ENCODE data around the gene RCSD1. TPM values are rescaled to one million over a fixed set of nuclear protein-coding genes. Genes with fewer than 3 reads are reported as not detected.

Gene RCSD1
- total and polyA plus RNA-seq, 8 donors: 12.2 to 21.9 (median 21.3) TPM

DNA sequence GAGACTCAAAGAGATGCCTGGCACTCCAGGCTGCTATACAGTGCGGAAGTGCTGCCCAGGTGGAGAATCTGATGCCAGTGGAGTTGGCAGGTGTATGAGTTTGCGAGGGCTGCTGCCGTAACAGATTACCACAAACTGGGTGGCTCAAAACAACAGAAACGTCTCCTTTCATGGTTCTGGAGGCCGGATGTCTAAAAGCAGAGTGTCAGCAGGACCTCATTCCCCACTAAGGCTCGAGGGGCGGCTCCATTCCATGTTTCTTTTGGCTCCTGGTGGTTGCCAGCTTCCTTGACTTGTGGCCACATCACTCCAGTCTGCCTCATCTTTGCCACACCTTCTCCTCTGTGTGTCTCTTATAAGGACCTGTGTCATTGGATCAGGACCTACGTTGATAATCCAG lies 10.0 kb downstream of the RCSD1 start:
- DNase-seq (no peak), ATAC-seq (no peak)
- Histone ChIP-seq H3K27me3 (no peaks in the 10 kb centered on the region), H3K36me3 (peaks cover 0 to 15% of the 10 kb centered on the region in 2 donors), H3K9me3 (no peaks in the 10 kb centered on the region), H3K27ac (no peak overlapping the region), H3K4me3 (no peak overlapping the region), H3K4me1 (peaks cover 0 to 42% of the 10 kb centered on the region in 2 donors)
- intact Hi-C loops (cut with DNase I): no loop called here
- TF ChIP-seq, protein P1, sequence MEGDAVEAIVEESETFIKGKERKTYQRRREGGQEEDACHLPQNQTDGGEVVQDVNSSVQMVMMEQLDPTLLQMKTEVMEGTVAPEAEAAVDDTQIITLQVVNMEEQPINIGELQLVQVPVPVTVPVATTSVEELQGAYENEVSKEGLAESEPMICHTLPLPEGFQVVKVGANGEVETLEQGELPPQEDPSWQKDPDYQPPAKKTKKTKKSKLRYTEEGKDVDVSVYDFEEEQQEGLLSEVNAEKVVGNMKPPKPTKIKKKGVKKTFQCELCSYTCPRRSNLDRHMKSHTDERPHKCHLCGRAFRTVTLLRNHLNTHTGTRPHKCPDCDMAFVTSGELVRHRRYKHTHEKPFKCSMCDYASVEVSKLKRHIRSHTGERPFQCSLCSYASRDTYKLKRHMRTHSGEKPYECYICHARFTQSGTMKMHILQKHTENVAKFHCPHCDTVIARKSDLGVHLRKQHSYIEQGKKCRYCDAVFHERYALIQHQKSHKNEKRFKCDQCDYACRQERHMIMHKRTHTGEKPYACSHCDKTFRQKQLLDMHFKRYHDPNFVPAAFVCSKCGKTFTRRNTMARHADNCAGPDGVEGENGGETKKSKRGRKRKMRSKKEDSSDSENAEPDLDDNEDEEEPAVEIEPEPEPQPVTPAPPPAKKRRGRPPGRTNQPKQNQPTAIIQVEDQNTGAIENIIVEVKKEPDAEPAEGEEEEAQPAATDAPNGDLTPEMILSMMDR (IDR thresholded peaks at IDR 0.05): no peak

DNA sequence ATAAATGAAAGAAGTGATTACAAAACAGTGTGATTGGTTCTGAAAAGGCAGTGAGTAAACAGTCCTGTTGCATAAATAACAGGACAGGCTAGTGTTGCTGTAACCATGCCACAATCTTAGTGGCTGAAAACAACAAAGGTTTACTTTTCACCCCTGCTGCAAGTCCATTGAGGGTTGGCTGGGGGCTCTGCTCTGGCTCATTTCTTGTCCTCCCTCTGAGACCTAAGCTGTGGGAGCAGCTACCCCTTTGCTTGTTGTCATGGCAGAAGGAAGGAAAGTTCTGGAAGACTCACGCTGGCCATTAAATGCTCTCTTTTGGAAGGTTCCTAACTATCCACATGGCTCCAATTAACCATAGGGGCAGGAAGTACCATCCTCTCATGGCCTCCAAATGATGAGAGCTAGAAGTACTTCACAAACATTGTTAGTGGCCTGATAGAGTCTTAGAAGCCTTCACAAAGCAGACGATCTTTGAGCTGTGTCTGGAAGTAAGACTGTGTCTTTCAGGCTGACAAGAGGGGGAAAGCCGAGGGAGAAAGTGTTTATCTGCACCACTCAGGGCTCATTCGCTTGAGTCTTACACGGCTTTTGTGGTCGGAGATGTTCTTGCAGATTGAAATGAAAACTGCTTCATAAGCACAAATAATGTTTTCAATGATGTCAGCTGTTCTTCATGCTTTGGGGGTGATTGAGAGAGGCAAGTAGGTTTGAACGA lies 11.9 kb downstream of the RCSD1 start:
- no peaks in the 10 kb centered on the region for H3K27me3 ChIP-seq
- no peaks in the 10 kb centered on the region for H3K9me3 ChIP-seq
- ATAC-seq (no peak), DNase-seq (no peak)
- H3K36me3 ChIP-seq: peaks cover 0 to 15% of the 10 kb centered on the region in 2 donors
- intact Hi-C loops (cut with DNase I): no loop called here
- H3K4me3 ChIP-seq: no peak overlapping the region
- peaks cover 0 to 26% of the 10 kb centered on the region in 2 donors for H3K4me1 ChIP-seq
- H3K27ac ChIP-seq: no peak overlapping the region
- TF ChIP-seq, protein P1 (IDR thresholded peaks at IDR 0.05): no peak

DNA sequence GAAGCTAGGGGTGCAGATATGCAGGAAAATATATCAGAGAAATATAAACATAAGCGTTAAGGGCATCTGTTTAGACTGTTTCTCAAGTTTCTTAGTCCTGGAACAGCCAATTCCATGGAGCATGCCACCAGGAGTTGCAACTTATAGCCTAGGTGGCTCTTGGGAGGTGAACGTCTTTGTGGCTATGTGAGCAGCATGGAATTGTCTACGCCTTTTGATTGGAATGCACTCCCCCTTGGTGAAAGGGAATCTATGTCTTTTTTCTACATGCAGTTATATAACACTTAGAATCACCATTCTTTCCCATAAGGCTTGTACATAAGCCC lies 12.4 kb downstream of the RCSD1 start:
- DNase-seq (no peak), ATAC-seq (no peak)
- H3K36me3 ChIP-seq: peaks cover 0 to 15% of the 10 kb centered on the region in 2 donors
- H3K4me1 ChIP-seq: peaks cover 0 to 25% of the 10 kb centered on the region in 2 donors
- intact Hi-C loops (cut with DNase I): no loop called here
- H3K27ac ChIP-seq: no peak overlapping the region
- H3K4me3 ChIP-seq: no peak overlapping the region
- H3K27me3 ChIP-seq: no peaks in the 10 kb centered on the region
- TF ChIP-seq, protein P1 (IDR thresholded peaks at IDR 0.05): no peak
- no peaks in the 10 kb centered on the region for H3K9me3 ChIP-seq

DNA sequence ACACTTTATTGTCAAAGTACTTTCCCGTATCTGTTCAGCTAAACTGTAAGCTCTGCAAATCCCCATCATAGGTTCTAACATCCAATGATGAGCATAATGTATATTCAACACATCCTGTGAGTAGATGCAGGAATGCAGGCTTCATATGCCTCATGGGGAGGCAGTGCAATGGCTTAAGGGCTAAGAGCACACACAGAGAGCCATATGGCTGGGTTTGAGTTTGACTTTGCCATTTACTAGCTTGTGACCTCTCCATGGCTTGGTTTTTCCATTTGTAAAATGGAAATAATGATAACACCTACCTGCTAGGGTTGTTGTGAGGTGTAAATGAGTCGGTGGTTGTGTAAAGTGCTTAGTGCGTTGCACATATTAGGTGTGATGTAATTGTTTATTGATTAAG lies 13.4 kb downstream of the RCSD1 start:
- Histone ChIP-seq H3K27ac (no peak overlapping the region), H3K4me1 (peaks cover under 1 to 25% of the 10 kb centered on the region in 2 donors), H3K27me3 (no peaks in the 10 kb centered on the region), H3K36me3 (peaks cover 0 to 15% of the 10 kb centered on the region in 2 donors), H3K4me3 (no peak overlapping the region), H3K9me3 (no peaks in the 10 kb centered on the region)
- intact Hi-C loops (cut with DNase I): no loop called here
- ATAC-seq: no peak
- TF ChIP-seq, protein P1 (IDR thresholded peaks at IDR 0.05): no peak
- no peak for DNase-seq

DNA sequence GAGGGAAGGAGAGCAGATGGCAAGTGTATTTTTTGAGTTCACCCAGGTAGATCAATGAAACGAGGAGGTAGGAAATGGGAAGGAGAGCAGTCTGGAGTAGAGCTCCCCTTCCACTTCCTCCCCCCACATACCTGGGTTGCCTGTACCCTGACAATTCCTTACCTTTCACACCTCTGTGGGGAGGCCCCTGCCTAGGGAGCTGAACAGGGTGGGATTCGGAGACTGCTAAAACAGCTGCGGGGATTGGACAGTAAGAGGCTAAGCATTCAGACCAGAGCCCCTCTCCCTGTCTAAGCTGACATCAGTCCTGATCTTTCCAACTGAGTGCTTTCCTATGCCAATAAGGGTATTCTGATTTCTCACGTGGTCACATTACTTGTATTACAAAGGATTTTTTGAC lies 14.5 kb downstream of the RCSD1 start:
- TF ChIP-seq, protein P1 (IDR thresholded peaks at IDR 0.05): no peak
- DNase-seq: no peak
- no peak for ATAC-seq
- intact Hi-C loops (cut with DNase I): no loop called here
- peaks cover 0 to 12% of the 10 kb centered on the region in 2 donors for H3K36me3 ChIP-seq
- no peaks in the 10 kb centered on the region for H3K9me3 ChIP-seq
- H3K27me3 ChIP-seq: no peaks in the 10 kb centered on the region
- no peak overlapping the region for H3K4me3 ChIP-seq
- H3K4me1 ChIP-seq: peaks cover 11 to 36% of the 10 kb centered on the region in 2 donors
- H3K27ac ChIP-seq: no peak overlapping the region
